ENCODE measurements around the gene ALKBH6.

GRCh38 chr19:36013280-36014011 lies 567 bp downstream of the ALKBH6 start:
- TF ChIP-seq CTCF (IDR thresholded peaks at IDR 0.05): no peak
- TF ChIP-seq POLR2A (IDR thresholded peaks at IDR 0.05): no peak

Measured in body of pancreas (tissue), 4 donors.